Occipital lobe (tissue), 2 donors: Measurements from ENCODE around the gene TMC4. TPM values are rescaled to one million over a fixed set of nuclear protein-coding genes. Genes with fewer than 3 reads are reported as not detected.

Experiments
- DNase-seq: peaks from one replicate; lab custom pipeline; 2025; lab: John Stamatoyannopoulos, UW
- total RNA-seq: library from RNA; depleted of rRNA; stranded (reverse); fragments of >200 nt; gene quantifications from one replicate; pipeline ENCODE4 v1.2.3, GENCODE V29; 2014

The TMC4 gene
- total RNA-seq, 1 donor from 2014 or later = not detected

DNA sequence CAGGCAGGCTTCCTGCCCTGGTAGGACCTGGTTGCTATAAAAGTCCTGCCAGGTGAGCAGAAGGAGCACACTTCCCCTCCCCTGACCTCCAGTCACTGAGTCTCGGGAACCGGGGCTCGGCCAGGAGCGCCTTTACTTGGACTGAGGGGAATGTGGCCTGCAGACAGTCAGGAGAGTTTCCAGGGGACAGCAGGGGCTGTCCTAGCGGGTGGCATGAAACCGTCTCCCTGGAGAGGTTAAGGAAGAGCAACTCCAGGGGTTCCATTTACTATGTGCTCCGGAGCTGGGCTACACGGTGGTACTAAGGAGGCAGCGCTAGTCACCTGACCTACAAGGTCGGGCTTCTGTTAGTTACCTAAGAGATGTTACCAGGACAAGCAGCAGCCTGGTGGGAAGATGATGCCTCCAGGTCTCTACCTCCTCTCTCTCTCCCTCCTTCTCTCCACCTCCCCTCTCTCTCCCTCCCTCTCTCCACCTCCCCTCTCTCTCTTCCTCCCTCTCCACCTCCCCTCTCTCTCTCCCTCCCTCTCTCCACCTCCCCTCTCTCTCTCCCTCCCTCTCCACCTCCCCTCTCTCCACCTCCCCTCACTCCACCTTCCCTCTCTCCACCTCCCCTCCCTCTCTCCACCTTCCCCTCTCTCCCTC, 39.5 kb downstream of the TMC4 start:
- DNase-seq = no peak

DNA sequence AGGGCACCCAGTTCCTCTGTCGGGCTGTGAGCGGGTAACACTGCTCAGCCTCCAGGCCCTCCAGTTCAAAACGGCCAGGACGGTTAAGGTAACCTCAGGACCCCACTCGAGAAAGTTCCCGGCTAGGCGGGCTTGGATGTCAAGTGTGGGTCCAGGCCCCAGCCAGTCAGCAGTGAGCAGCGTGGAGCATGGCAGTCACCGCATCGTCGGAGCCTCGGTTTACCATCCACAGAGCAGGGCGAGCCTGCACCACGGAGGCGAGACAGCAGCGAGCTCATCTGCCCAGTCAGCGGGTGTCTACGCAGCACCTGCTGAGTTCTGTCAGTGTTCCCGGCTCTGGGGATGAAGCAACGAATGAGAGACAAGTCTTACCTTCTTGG, 43.4 kb downstream of the TMC4 start:
- no peak for DNase-seq

DNA sequence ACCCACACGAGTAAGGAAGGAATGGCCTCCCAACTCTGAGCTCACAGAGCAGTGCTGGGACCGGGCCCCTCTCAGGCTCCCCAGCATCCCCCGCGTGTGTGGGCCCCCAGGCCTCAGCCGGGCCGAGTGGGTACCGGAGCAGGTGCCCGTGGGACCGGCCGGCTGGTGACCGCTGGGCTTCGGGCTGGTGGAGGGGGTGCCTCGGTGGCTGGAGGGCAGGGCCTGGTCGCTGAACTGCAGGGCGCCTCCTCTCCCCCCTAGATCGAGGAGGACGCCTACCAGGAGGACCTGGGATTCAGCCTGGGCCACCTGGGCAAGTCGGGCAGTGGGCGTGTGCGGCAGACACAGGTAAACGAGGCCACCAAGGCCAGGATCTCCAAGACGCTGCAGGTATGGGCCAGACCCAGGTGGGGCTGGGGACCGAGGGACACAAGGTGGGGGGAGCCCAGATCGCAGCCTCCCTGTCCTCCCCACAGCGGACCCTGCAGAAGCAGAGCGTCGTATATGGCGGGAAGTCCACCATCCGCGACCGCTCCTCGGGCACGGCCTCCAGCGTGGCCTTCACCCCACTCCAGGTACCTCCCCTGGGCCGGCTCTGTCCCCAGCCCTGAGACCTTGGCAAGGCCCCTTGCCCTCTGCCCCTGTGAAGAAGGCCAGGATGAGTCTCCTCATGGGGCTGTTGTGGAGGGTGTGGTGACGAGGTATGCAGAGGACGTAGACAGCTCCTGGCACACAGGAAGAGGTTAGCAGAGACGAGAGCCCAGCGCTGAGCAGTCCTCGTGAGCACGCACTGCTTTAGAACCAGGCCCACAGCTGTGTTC, 44.0 kb downstream of the TMC4 start:
- DNase-seq = no peak

DNA sequence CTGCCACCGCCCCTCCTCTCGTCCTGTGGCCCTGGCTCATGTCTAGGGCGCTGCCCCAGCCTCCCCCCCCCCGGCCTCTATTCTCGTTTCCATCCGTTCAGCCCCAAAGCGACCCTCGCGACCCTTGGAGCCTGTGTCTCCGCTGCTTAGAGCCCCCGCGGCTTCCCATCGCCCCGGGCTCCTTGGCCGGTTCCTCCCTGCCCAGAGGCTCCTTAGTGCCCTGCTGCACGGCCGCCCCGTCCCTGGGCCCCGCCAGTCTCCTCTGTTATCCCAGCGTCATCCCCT, 44.6 kb downstream of the TMC4 start:
- no peak for DNase-seq

DNA sequence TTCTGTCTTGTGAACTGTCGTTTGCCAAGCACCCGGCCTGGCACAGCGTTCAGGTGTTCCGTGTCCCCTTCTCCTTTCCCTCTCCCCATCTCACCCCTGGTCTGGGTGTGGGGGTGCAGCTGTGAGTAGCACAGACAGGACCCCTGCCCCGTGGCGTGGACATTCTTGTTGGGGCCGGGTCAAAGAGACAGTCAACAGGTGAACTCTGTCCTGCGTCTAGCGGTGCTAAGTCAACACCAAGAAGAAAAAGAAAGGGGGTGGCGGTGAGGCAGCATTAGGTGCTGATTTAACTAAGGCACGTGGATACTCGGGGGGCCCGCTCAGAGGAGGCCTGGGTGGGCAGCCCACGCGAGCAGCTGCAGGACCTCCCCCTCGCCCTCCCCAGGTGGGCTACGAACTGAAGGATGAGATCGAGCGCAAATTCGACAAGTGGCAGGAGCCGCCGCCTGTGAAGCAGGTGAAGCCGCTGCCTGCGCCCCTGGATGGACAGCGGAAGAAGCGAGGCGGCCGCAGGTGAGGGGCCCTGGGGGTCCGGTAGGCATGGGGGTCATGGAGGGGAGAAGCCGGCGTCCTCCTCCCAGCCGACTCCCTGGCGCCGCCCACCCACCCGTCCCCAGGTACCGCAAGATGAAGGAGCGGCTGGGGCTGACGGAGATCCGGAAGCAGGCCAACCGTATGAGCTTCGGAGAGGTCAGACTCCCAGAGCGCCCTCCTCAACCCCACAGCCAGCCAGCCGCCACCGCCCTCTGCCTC, 45.1 kb downstream of the TMC4 start:
- no peak for DNase-seq

DNA sequence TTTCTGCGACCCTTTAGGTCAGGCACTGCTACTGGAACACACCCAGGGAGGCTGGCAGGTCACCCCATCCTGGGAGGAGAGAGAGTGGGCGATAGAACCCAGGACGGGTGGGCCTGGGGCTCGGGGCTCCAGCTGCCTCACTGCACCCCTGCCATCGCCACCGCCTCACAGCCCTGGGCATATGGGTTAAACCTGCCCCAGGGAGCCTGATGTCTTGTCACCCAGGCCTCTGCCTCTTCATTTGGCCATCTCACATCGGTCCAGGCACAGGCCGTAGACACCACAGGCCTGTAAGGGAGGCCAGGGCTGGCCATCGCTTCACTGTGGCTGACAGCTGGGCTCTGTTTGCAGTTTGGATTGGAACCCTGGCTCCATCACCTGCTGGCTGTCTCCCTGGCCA, 47.2 kb downstream of the TMC4 start:
- DNase-seq = no peak

DNA sequence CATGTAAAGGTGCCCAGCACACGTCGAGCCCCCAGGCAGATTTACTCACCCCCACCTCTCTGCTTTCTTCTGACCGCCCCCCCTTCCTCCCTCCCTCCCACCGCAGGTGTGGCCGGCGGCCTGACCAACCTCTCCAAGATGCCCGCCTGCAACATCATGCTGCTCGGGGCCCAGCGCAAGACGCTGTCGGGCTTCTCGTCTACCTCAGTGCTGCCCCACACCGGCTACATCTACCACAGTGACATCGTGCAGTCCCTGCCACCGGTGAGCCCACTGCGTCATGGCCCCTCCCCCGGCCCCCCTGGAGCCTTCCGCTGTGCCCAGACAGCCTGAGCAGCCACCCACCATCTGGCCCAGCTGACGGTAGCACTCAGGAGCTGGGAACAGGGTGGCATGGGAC, 48.6 kb downstream of the TMC4 start:
- DNase-seq = no peak

DNA sequence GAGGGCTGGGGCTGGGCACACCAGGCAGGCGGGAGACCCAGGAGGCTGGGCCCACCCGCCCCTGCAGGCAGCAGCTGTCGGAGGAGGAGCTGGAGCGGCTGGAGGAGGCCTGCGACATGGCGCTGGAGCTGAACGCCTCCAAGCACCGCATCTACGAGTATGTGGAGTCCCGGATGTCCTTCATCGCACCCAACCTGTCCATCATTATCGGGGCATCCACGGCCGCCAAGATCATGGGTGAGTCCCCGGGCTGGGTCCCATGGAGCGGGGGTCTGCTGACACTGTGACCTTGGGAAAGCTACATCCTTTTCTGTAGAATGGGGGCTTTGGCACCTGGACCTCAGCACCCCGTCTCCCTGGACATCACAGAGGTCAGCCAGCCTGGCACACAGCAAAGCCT, 49.3 kb downstream of the TMC4 start:
- DNase-seq = no peak

DNA sequence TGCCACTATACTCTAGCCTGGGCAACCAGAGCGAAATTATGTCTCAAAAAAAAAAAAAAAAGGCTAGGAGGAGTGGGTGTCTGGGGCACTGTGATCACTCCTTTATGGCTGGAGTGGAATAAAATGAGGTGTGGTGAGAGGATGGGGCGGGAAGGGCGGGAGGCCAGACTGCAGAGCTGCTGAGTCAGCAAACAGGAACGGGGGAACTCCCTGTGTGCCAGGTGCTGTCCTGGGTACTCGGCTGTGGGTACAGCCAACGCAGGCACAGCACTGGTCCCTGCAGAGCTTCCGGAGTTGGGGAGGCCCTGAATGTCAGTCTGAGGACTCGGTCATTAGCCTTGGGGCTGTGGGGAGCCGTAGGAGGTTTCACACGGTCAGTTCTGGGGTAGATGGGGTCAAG, 51.7 kb downstream of the TMC4 start:
- DNase-seq = no peak

DNA sequence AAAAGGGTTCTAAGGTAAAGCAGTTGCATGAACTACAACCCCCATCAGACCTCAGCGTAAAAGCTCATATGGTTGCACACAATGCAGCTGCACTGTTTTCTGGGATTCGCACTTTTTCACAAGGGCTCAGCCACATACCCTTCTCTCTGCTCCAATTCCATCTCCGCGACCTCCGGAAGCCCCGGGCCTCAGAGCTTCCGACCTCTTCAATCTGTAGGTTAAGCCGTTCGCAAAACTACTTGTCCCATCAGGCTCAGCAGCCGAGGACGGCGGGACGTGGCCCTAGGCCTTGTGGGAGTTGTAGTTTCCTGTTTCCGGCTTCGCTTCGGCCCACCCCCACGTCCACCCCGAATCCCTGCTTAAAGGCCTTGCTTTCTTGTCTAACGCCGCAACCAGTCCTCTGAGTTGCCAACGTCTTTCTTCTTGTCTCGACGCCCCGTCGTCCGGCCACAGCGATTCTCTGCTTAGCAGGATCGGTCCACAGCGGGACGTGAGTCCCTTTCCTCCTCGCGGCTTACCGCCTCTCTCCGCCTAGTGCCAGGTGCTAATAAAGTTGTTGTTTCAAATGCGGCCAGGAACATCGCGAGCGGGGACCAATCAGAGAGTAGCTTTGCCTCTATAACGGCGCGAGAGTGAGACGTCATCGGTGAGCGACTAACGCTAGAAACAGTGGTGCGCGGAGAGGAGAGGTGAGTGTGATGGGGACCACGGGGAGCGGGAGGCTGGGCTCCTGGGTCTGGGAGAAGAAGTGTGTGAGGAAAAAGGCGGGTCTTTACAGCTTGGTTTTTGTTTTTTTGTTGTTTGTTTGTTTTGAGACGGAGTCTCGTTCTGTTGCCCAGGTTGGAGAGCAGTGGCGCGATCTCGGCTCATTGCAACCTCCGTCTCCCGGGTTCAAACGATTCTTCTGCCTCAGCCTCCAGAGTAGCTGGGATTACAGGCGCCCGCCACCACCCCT, 57.6 kb downstream of the TMC4 start, which contains the start of the genes PRPF31 and TFPT:
Gene PRPF31, plus strand, starts transcription at position 646 of the 955 bp plus-strand sequence. CDS start 2,525 bp downstream, outside the sequence.
Gene TFPT, minus strand, starts transcription at position 549 of the 955 bp plus-strand sequence. Its CDS starts 388 bp downstream, at position 161.
- DNase-seq = peak; percentile 97

DNA sequence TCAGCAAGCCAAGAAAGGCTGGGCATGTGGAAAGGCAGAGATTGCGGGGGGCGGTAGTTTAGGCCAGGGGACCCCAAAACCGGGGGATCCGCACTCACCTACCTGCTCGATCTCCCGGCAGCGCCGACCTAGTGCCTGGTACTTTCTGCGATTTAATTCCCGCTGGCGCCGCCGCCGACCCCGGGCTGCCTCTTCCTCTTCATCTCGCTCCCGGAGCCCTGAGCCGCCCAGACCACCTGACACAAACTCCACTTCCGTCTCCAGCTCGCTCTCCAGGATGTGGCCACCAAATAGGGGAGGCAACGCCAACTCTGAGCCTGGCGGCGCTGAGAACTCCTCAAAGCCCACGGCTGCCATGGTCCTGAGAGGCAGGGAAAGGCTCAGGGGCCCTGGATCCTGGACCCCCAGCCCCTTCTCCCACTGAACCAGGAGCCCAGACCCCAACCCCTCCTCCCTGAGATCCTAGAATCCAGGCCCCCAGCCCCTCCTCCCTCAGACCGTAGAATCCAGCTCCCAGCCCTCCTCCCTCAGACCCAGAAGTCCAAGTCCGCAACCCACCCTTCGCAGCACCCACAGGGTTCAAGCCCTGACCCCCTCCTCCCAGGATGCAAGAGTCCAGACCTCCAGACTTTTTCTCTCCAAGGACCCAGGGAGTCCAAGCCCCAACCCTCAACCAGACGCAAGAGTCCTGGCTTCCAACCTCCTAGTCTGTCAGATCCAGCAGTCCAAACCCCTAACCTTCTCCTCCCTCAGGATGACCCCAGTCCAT, 58.4 kb downstream of the TMC4 start:
- DNase-seq = peak; percentile 9

Other genes with a start within 250 kb of the TMC4 start
- gene CACNG8, start 210.2 kb downstream of the TMC4 start, total RNA-seq = 4.7 TPM
- 0.47 TPM for gene CACNG6, start 181.5 kb downstream of the TMC4 start, total RNA-seq
- not detected for gene VSTM1, start 109.3 kb downstream of the TMC4 start, total RNA-seq
- gene TARM1, start 91.8 kb downstream of the TMC4 start, total RNA-seq = not detected
- gene OSCAR, start 72.4 kb downstream of the TMC4 start, total RNA-seq = 0.47 TPM
- 10.8 TPM for gene NDUFA3, start 70.3 kb downstream of the TMC4 start, total RNA-seq
- gene TFPT, start 57.5 kb downstream of the TMC4 start, total RNA-seq = 5.8 TPM
- gene PRPF31, start 57.4 kb downstream of the TMC4 start, total RNA-seq = 24.0 TPM
- 4.4 TPM for gene CNOT3, start 35.4 kb downstream of the TMC4 start, total RNA-seq
- 4.2 TPM for gene LENG1, start 13.4 kb downstream of the TMC4 start, total RNA-seq
- gene MBOAT7, start 16.4 kb upstream of the TMC4 start, total RNA-seq = 19.2 TPM
- gene TSEN34, start 18.1 kb upstream of the TMC4 start, total RNA-seq = 34.2 TPM
- gene RPS9, start 27.7 kb upstream of the TMC4 start, total RNA-seq = 1,641 TPM
- gene LILRB3, start 49.8 kb upstream of the TMC4 start, total RNA-seq = not detected
- gene LILRA6, start 69.6 kb upstream of the TMC4 start, total RNA-seq = not detected
- gene LILRB5, start 84.1 kb upstream of the TMC4 start, total RNA-seq = 0.16 TPM
- not detected for gene LILRB2, start 108.0 kb upstream of the TMC4 start, total RNA-seq
- 0.78 TPM for gene LILRA5, start 140.0 kb upstream of the TMC4 start, total RNA-seq
- gene LILRA4, start 166.0 kb upstream of the TMC4 start, total RNA-seq = 0.16 TPM
- gene LAIR1, start 191.8 kb upstream of the TMC4 start, total RNA-seq = 1.1 TPM
- gene TTYH1, start 242.3 kb upstream of the TMC4 start, total RNA-seq = 74.7 TPM